Colonic mucosa (tissue), 4 donors: Measurements from ENCODE around the gene TBC1D16. TPM values are rescaled to one million over a fixed set of nuclear protein-coding genes. Genes with fewer than 3 reads are reported as not detected.

Experiments used
- DNase-seq: peaks from one replicate; pipeline ENCODE4 v3.0.0-alpha.2; 2020
- H3K27ac ChIP-seq: fragments of 200-600 bp; one replicate; pipeline ENCODE4 v1.8.0; 2021
- H3K27me3 ChIP-seq: fragments of 200-600 bp; one replicate; pipeline ENCODE4 v1.8.0; 2021
- H3K36me3 ChIP-seq: fragments of 200-600 bp; one replicate; pipeline ENCODE4 v1.8.0; 2021
- H3K4me1 ChIP-seq: fragments of 200-600 bp; one replicate; pipeline ENCODE4 v1.8.0; 2021; ENCODE audit warnings: mild to moderate bottlenecking
- H3K4me3 ChIP-seq: fragments of 200-600 bp; one replicate; pipeline ENCODE4 v1.8.0; 2021
- H3K9ac ChIP-seq, 2 donors: one replicate each; pipeline ENCODE4 v1.7.0; 2013; ENCODE audit warnings: control low read depth in 2 of 2, low read depth in 2 of 2, low read length in 2 of 2
- H3K9me3 ChIP-seq: fragments of 200-600 bp; one replicate; pipeline ENCODE4 v1.8.0; 2021
- CTCF ChIP-seq: fragments of 200-600 bp; IDR thresholded peaks from one replicate; pipeline ENCODE4 v1.8.0; 2022; ENCODE audit warnings: antibody characterized with exemption, mild to moderate bottlenecking
- intact Hi-C: fragments of 100-400 bp; cut with DNase I; formaldehyde crosslinking; loops from one replicate; pipeline ENCODE4 v1.14.1; 2022
- total RNA-seq, 2 donors: library from RNA; stranded (reverse); fragmentation: NEBNext Ultra II Directional in 1 of 2; extraction: Animal tissue kit (Norgen Biotek cat#: 25700) in 1 of 2; gene quantifications; one replicate each; pipeline ENCODE4 v1.2.1, GENCODE V29; 2021
- donor health status: healthy.
- donor health status: DM: no; HTN: no; CAD: no.
- donor health status: DM: no; HTN: no; CAD: no.

Gene TBC1D16
- total RNA-seq, 2 donors from 2014 or later = 14.4 to 19.8 TPM

- TF ChIP-seq CTCF = no peak
- H3K4me3 ChIP-seq = no peak overlapping the region
- no peaks in the 10 kb centered on the region for H3K36me3 ChIP-seq
- H3K9ac ChIP-seq = no peak overlapping the region
- no peaks in the 10 kb centered on the region for H3K27me3 ChIP-seq
- H3K27ac ChIP-seq = no peak overlapping the region
- H3K9me3 ChIP-seq = no peaks in the 10 kb centered on the region
- DNase-seq = no peak
- intact Hi-C loops = no loop called here
- no peaks in the 10 kb centered on the region for H3K4me1 ChIP-seq
These were observed 95.1 kb downstream of the TBC1D16 start for GRCh38 chr17:79940459-79941087.

GRCh38 chr17:79939755-79940458, 95.8 kb downstream of the TBC1D16 start:
- TF ChIP-seq CTCF = no peak
- Histone ChIP-seq H3K9ac (no peak overlapping the region), H3K9me3 (no peaks in the 10 kb centered on the region), H3K27ac (no peak overlapping the region), H3K36me3 (no peaks in the 10 kb centered on the region), H3K27me3 (no peaks in the 10 kb centered on the region), H3K4me3 (no peak overlapping the region), H3K4me1 (no peaks in the 10 kb centered on the region)
- intact Hi-C loops = no loop called here
- no peak for DNase-seq

- H3K36me3 ChIP-seq = no peaks in the 10 kb centered on the region
- H3K4me3 ChIP-seq = no peak overlapping the region
- no peaks in the 10 kb centered on the region for H3K4me1 ChIP-seq
- no peaks in the 10 kb centered on the region for H3K9me3 ChIP-seq
- no peaks in the 10 kb centered on the region for H3K27me3 ChIP-seq
- H3K9ac ChIP-seq = no peak overlapping the region
- no peak for TF ChIP-seq CTCF
- no peak for DNase-seq
- no peak overlapping the region for H3K27ac ChIP-seq
- intact Hi-C loops = no loop called here
These were observed 96.6 kb downstream of the TBC1D16 start for GRCh38 chr17:79939094-79939435.

- no peak for TF ChIP-seq CTCF
- no peak for DNase-seq
- H3K27me3 ChIP-seq = no peaks in the 10 kb centered on the region
- no peak overlapping the region for H3K27ac ChIP-seq
- no peak overlapping the region for H3K9ac ChIP-seq
- no peaks in the 10 kb centered on the region for H3K4me1 ChIP-seq
- H3K9me3 ChIP-seq = no peaks in the 10 kb centered on the region
- no peak overlapping the region for H3K4me3 ChIP-seq
- intact Hi-C loops = no loop called here
- no peaks in the 10 kb centered on the region for H3K36me3 ChIP-seq
These were observed 97.2 kb downstream of the TBC1D16 start for GRCh38 chr17:79938336-79939093.

- Histone ChIP-seq H3K4me1 (no peaks in the 10 kb centered on the region), H3K9ac (no peak overlapping the region), H3K9me3 (no peaks in the 10 kb centered on the region), H3K4me3 (no peak overlapping the region), H3K36me3 (no peaks in the 10 kb centered on the region), H3K27ac (no peak overlapping the region), H3K27me3 (no peaks in the 10 kb centered on the region)
- DNase-seq = no peak
- no peak for TF ChIP-seq CTCF
- intact Hi-C loops = no loop called here
These were observed 98.0 kb downstream of the TBC1D16 start for GRCh38 chr17:79937391-79938335.
